HepG2 (cell line): ENCODE data around the gene KLHL7. TPM values are rescaled to one million over a fixed set of nuclear protein-coding genes. Genes with fewer than 3 reads are reported as not detected.
A peak's percentile ranks its signal among the peaks of the same experiment; 100 is the strongest.

ENCODE experiments used
- CENPBD1 ChIP-seq: sonication (generic); formaldehyde crosslinking; IDR thresholded peaks from 2 replicates; pipeline ENCODE4 v1.8.0; 2022; ENCODE audit warnings: missing genetic modification reagents, low read depth, mild to moderate bottlenecking, borderline replicate concordance
- PATZ1 ChIP-seq: sonication (generic); formaldehyde crosslinking; IDR thresholded peaks from 2 replicates; pipeline ENCODE4 v1.4.0; 2020; ENCODE audit warnings: missing genetic modification reagents
- POGK ChIP-seq: sonication (generic); formaldehyde crosslinking; conservative IDR thresholded peaks from 2 replicates; pipeline ENCODE4 v1.8.0; 2022; ENCODE audit warnings: mild to moderate bottlenecking, moderate library complexity, missing genetic modification reagents
- POLR2G ChIP-seq: fragments of 200-400 bp; formaldehyde crosslinking; IDR thresholded peaks from 2 replicates; pipeline ENCODE4 v1.6.1; 2018; ENCODE audit warnings: mild to moderate bottlenecking, low read depth, low read length, moderate library complexity
- REPIN1 ChIP-seq: sonication (generic); formaldehyde crosslinking; IDR thresholded peaks from 2 replicates; pipeline ENCODE4 v1.8.0; 2022; ENCODE audit warnings: missing genetic modification reagents, low read depth, mild to moderate bottlenecking, borderline replicate concordance
- SMAD3 ChIP-seq: sonication (generic); formaldehyde crosslinking; IDR thresholded peaks from 2 replicates; pipeline ENCODE4 v1.4.0; 2020; ENCODE audit warnings: missing genetic modification reagents
- TAF15 ChIP-seq: fragments of 200-400 bp; formaldehyde crosslinking; IDR thresholded peaks from one replicate; pipeline ENCODE4 v1.6.1; 2018; ENCODE audit warnings: mild to moderate bottlenecking, low read depth, low read length; ENCODE audit not compliant: poor library complexity, severe bottlenecking
- TIGD3 ChIP-seq: sonication (generic); formaldehyde crosslinking; IDR thresholded peaks from 2 replicates; pipeline ENCODE4 v1.5.1; 2020; ENCODE audit warnings: mild to moderate bottlenecking, missing genetic modification reagents, borderline replicate concordance
- U2AF1 ChIP-seq: fragments of 200-400 bp; formaldehyde crosslinking; optimal IDR thresholded peaks from 2 replicates; pipeline ENCODE3; 2017; ENCODE audit warnings: mild to moderate bottlenecking, low read depth, low read length
- XRCC5 ChIP-seq: fragments of 200-400 bp; formaldehyde crosslinking; optimal IDR thresholded peaks from 2 replicates; pipeline ENCODE3; 2017; ENCODE audit warnings: mild to moderate bottlenecking, low read length
- ZBTB7B ChIP-seq: sonication (generic); formaldehyde crosslinking; IDR thresholded peaks from 2 replicates; pipeline ENCODE4 v1.4.0; 2020; ENCODE audit warnings: missing genetic modification reagents
- ZFP82 ChIP-seq: sonication (generic); formaldehyde crosslinking; IDR thresholded peaks from 2 replicates; pipeline ENCODE4 v1.5.1; 2020; ENCODE audit warnings: mild to moderate bottlenecking, missing genetic modification reagents, borderline replicate concordance
- ZNF180 ChIP-seq: sonication (generic); formaldehyde crosslinking; IDR thresholded peaks from 2 replicates; pipeline ENCODE4 v1.4.0; 2020; ENCODE audit warnings: low read depth, missing genetic modification reagents, borderline replicate concordance
- ZNF205 ChIP-seq: IDR thresholded peaks from 2 replicates; pipeline ENCODE4 v1.6.1; 2018; ENCODE audit warnings: missing biosample characterization, missing genetic modification reagents
- ZNF24 ChIP-seq: fragments of 450-650 bp; IDR thresholded peaks from 2 replicates; pipeline ENCODE4 v1.6.1; 2017; ENCODE audit warnings: antibody characterized with exemption, mild to moderate bottlenecking
- ZNF317 ChIP-seq: sonication (generic); formaldehyde crosslinking; IDR thresholded peaks from 2 replicates; pipeline ENCODE4 v1.5.0; 2020; ENCODE audit warnings: mild to moderate bottlenecking, missing genetic modification reagents
- ZNF496 ChIP-seq: sonication (generic); formaldehyde crosslinking; IDR thresholded peaks from 2 replicates; pipeline ENCODE4 v1.8.1; 2023; ENCODE audit warnings: mild to moderate bottlenecking, moderate library complexity, missing genetic modification reagents; ENCODE audit not compliant: insufficient replicate concordance
- ZNF558 ChIP-seq: sonication (generic); formaldehyde crosslinking; IDR thresholded peaks from 2 replicates; pipeline ENCODE4 v1.9.0; 2022; ENCODE audit warnings: mild to moderate bottlenecking, missing genetic modification reagents, borderline replicate concordance
- ZSCAN29 ChIP-seq: sonication (generic); formaldehyde crosslinking; conservative IDR thresholded peaks from 2 replicates; pipeline ENCODE4 v1.4.0; 2020; ENCODE audit warnings: mild to moderate bottlenecking, missing genetic modification reagents
- ZUFSP ChIP-seq: sonication (generic); formaldehyde crosslinking; IDR thresholded peaks from 2 replicates; pipeline ENCODE4 v1.9.0; 2021; ENCODE audit warnings: missing genetic modification reagents, mild to moderate bottlenecking, borderline replicate concordance
- polyA plus RNA-seq, 8 experiments: library from polyadenylated mRNA; depleted of rRNA in 3 of 8; stranded (reverse) in 7 of 8; unstranded in 1 of 8; fragments of >200 nt; fragmentation: Illumina TruSeq in 4 of 8; extraction: Trizol in 4 of 8; gene quantifications; 2 replicates each; pipeline versions ENCODE4 v1.2.1 to v1.2.3, GENCODE V29; 2011 to 2016; ENCODE audit warnings: low read depth in 4 of 8, missing spikeins in 1 of 8, mixed read lengths in 1 of 8; ENCODE audit not compliant: insufficient read depth in 1 of 8
- total RNA-seq, 5 experiments: library from RNA; depleted of rRNA; stranded (reverse); fragments of >200 nt; fragmentation: Illumina TruSeq; extraction: Trizol; gene quantifications; 2 replicates each; pipeline ENCODE4 v1.2.3, GENCODE V29; 2016; ENCODE audit warnings: low read depth in 1 of 5

The KLHL7 gene
- total and polyA plus RNA-seq, 2 of the 13 experiments (the other 11 are each of a cell fraction or from before 2014, with no cell fraction given), result 16.2 to 34.4 TPM

- TF ChIP-seq ZNF205 (0 out of 2 replicates have a peak, but pooled peaks have one; percentile 49), PATZ1 (peak; percentile 30; the same call in 1 of the 2 replicates), POLR2G (peak; percentile 91), SMAD3 (CRISPR knock-in tag) (peak; percentile 83; the same call in 1 of the 2 replicates), ZSCAN29 (CRISPR knock-in tag) (peak; percentile 69; the same call in 1 of the 2 replicates), ZNF496 (no peak), TAF15 (no peak), ZBTB7B (CRISPR knock-in tag) (peak; percentile 75; the same call in 1 of the 2 replicates), REPIN1 (CRISPR knock-in tag) (peak; percentile 90), CENPBD1 (CRISPR knock-in tag) (no peak), TIGD3 (CRISPR knock-in tag) (peak; percentile 25; the same call in 1 of the 2 replicates), ZNF180 (CRISPR knock-in tag) (peak; percentile 72; the same call in 1 of the 2 replicates), ZFP82 (CRISPR knock-in tag) (no peak), ZNF317 (CRISPR knock-in tag) (0 out of 2 replicates have a peak, but pooled peaks have one; percentile 58), ZNF558 (CRISPR knock-in tag) (no peak), XRCC5 (peak; percentile 79), U2AF1 (peak; percentile 25), ZNF24 (peak; percentile 10; the same call in 1 of the 2 replicates), POGK (CRISPR knock-in tag) (peak; percentile 72), ZUFSP (CRISPR knock-in tag) (no peak)
Measured at GRCh38 chr7:23181684-23182553, 76.3 kb downstream of the KLHL7 start, which contains the start of gene NUP42 (continued).
